ENCODE data around the gene TENT4A. TPM values are rescaled to one million over a fixed set of nuclear protein-coding genes. Genes with fewer than 3 reads are reported as not detected.
"Not testable (repeated sequence)": the region's sequence is repeated elsewhere in the genome, so short reads cannot be mapped to it uniquely, and the experiment has no call there.

The TENT4A gene
- total RNA-seq, 2 experiments from 2014 or later, result 37.4 to 55.3 TPM

GRCh38 chr5:6772886-6773285 lies 59.7 kb downstream of the TENT4A start:
- no peak overlapping the region for H3K4me3 Mint-ChIP-seq
- peaks cover 7% of the 10 kb centered on the region for H3K4me1 Mint-ChIP-seq
- CTCF ChIA-PET, result no interaction called here
- H3K27ac Mint-ChIP-seq, result no peak overlapping the region
- DNase-seq (no peak), ATAC-seq (no peak)
- peaks cover 23% of the 10 kb centered on the region for H3K27me3 Mint-ChIP-seq
- H3K36me3 Mint-ChIP-seq, result no peaks in the 10 kb centered on the region
- H3K9me3 Mint-ChIP-seq (ENCODE audit: low read depth), result no peaks in the 10 kb centered on the region

GRCh38 chr5:6773342-6774035 lies 60.3 kb downstream of the TENT4A start:
- no peaks in the 10 kb centered on the region for H3K36me3 Mint-ChIP-seq
- peaks cover 23% of the 10 kb centered on the region for H3K27me3 Mint-ChIP-seq
- H3K27ac Mint-ChIP-seq, result no peak overlapping the region
- H3K4me1 Mint-ChIP-seq, result peaks cover 7% of the 10 kb centered on the region
- no peaks in the 10 kb centered on the region for H3K9me3 Mint-ChIP-seq (ENCODE audit: low read depth)
- no peak overlapping the region for H3K4me3 Mint-ChIP-seq
- ATAC-seq, result no peak
- CTCF ChIA-PET, result no interaction called here
- no peak for DNase-seq

GRCh38 chr5:6774207-6774606 lies 61.0 kb downstream of the TENT4A start:
- not testable (repeated sequence) for H3K9me3 Mint-ChIP-seq (ENCODE audit: low read depth); H3K4me3 Mint-ChIP-seq; H3K36me3 Mint-ChIP-seq; H3K4me1 Mint-ChIP-seq; H3K27ac Mint-ChIP-seq; DNase-seq; ATAC-seq
- CTCF ChIA-PET, result interaction anchor here (0.8 to 1.2 kb wide), 2 partner anchors 8 to 10 kb away, joined by 3 read pairs; no protein-coding TSS in a partner anchor
- peaks cover 23% of the 10 kb centered on the region for H3K27me3 Mint-ChIP-seq

- ATAC-seq, result no peak
- Mint-ChIP-seq H3K4me3 (no peak overlapping the region), H3K27me3 (peaks cover 23% of the 10 kb centered on the region), H3K27ac (no peak overlapping the region), H3K4me1 (peaks cover 7% of the 10 kb centered on the region), H3K36me3 (no peaks in the 10 kb centered on the region), H3K9me3 (ENCODE audit: low read depth) (no peaks in the 10 kb centered on the region)
- CTCF ChIA-PET, result interaction anchor here (0.8 to 1.2 kb wide), 3 partner anchors 9 to 10 kb away, joined by 3 to 4 read pairs (median 3); no protein-coding TSS in a partner anchor
- no peak for DNase-seq
These were observed 61.5 kb downstream of the TENT4A start for GRCh38 chr5:6774721-6775204.

GRCh38 chr5:6775571-6775970 lies 62.3 kb downstream of the TENT4A start:
- H3K27me3 Mint-ChIP-seq, result peaks cover 23% of the 10 kb centered on the region
- H3K4me3 Mint-ChIP-seq, result no peak overlapping the region
- no peaks in the 10 kb centered on the region for H3K9me3 Mint-ChIP-seq (ENCODE audit: low read depth)
- CTCF ChIA-PET, result interaction anchor here (1.1 to 1.2 kb wide), 2 partner anchors 8 to 10 kb away, joined by 3 to 4 read pairs; no protein-coding TSS in a partner anchor
- ATAC-seq (no peak), DNase-seq (no peak)
- H3K36me3 Mint-ChIP-seq, result no peaks in the 10 kb centered on the region
- H3K4me1 Mint-ChIP-seq, result peaks cover 7% of the 10 kb centered on the region
- H3K27ac Mint-ChIP-seq, result no peak overlapping the region

DNA sequence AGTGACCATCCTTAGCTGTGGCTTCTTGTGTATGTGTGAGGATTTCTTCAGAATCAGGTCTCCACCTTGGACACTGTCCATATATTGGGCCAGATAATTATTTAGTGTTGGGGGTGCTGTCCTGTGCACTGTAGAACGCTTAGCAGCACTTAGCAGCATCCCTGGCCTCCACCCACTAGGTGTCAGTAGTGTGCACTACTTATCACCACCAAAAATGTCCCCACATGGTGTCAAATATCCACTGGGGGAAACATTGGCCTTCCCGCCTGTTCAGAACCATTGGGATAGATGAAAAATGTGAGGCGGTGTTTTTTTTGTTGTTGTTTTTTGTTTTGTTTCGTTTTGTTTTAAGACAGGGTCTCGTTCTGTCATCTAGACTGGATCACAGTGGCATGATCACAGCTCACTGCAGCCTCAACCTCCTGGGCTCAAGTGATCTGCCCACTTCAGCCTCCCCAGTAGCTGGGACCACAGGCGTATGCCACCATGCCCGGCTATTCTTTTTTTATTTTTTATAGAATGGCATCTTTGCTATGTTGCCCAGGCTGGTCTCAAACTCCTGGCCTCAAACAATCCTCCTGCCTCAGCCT lies 67.7 kb downstream of the TENT4A start:
- H3K27ac Mint-ChIP-seq, result no peak overlapping the region
- DNase-seq, result peak; percentile 52
- H3K4me1 Mint-ChIP-seq, result peaks cover 17% of the 10 kb centered on the region

DNA sequence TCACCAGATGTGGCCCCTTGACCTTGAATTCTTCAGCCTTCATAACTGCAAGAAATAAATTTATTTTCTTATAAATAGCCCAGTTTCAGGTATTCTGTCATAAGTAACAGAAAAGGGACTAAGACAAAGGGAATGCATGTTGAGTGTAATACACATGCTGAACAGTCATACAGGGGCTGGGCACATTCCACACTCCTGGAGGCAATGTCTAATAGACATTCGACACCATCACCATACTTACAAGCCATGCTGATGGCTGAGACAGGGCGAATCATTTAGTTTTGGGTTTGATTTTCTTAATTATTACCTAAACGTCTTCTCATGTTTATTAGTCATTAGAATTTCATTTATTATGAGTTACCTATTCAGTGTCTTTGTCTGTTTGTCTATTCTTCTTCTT lies 68.5 kb downstream of the TENT4A start:
- Mint-ChIP-seq H3K4me3 (no peak overlapping the region), H3K27me3 (peaks cover 10% of the 10 kb centered on the region), H3K4me1 (peaks cover 25% of the 10 kb centered on the region), H3K9me3 (ENCODE audit: low read depth) (no peaks in the 10 kb centered on the region), H3K27ac (no peak overlapping the region), H3K36me3 (no peaks in the 10 kb centered on the region)
- ATAC-seq, result no peak
- CTCF ChIA-PET, result no interaction called here
- DNase-seq, result no peak

More for the DNA sequence above, 67.7 kb downstream of the TENT4A start:
- no peak overlapping the region for H3K4me3 Mint-ChIP-seq
- CTCF ChIA-PET, result interaction anchor here (1.5 kb wide), 1 partner anchor 15 kb away, joined by 5 read pairs; no protein-coding TSS in a partner anchor
- ATAC-seq, result peak; percentile 42
- no peaks in the 10 kb centered on the region for H3K9me3 Mint-ChIP-seq (ENCODE audit: low read depth)
- H3K36me3 Mint-ChIP-seq, result no peaks in the 10 kb centered on the region
- H3K27me3 Mint-ChIP-seq, result peaks cover 18% of the 10 kb centered on the region

DNA sequence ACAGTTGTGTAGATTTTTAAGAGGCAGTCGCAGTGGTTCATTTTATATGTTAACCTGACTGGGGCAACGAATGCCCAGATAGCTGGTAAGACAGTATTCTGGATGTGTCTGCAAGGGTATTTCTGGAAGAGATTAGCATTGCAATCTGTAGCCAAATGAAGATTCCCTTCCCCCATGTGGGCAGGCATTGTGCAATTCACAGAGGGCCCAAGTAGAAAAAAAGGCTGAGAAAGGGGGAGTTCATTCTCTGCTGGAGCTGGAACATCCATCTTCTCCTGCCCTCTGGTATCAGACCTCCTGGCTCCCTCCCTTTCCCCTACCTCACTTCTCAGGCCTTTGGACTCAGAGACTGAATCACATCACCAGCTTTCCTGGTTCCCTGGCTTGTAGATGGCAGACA lies 70.6 kb downstream of the TENT4A start:
- Mint-ChIP-seq H3K4me1 (peaks cover 28% of the 10 kb centered on the region), H3K27ac (peak overlapping the region; percentile 39), H3K9me3 (ENCODE audit: low read depth) (no peaks in the 10 kb centered on the region), H3K4me3 (no peak overlapping the region), H3K27me3 (peaks cover 10% of the 10 kb centered on the region), H3K36me3 (no peaks in the 10 kb centered on the region)
- DNase-seq, result peak; percentile 14
- no peak for ATAC-seq
- CTCF ChIA-PET, result interaction anchor here (1.3 to 1.7 kb wide), 2 partner anchors 9 to 10 kb away, joined by 3 read pairs; no protein-coding TSS in a partner anchor

- Mint-ChIP-seq H3K9me3 (ENCODE audit: low read depth) (no peaks in the 10 kb centered on the region), H3K4me1 (peaks cover 28% of the 10 kb centered on the region)
- CTCF ChIA-PET, result interaction anchor here (0.7 to 1.7 kb wide), 3 partner anchors 9 to 18 kb away, joined by 3 read pairs; no protein-coding TSS in a partner anchor
These were observed 71.2 kb downstream of the TENT4A start for GRCh38 chr5:6784481-6784880.

GRCh38 chr5:6785161-6785860 lies 72.1 kb downstream of the TENT4A start:
- CTCF ChIA-PET, result interaction anchor here (0.7 kb wide), 1 partner anchor 19 kb away, joined by 3 read pairs; no protein-coding TSS in a partner anchor
- no peak overlapping the region for H3K27ac Mint-ChIP-seq
- ATAC-seq (no peak), DNase-seq (no peak)
- peaks cover 28% of the 10 kb centered on the region for H3K4me1 Mint-ChIP-seq
- H3K27me3 Mint-ChIP-seq, result peaks cover 16% of the 10 kb centered on the region
- H3K9me3 Mint-ChIP-seq (ENCODE audit: low read depth), result no peaks in the 10 kb centered on the region
- H3K36me3 Mint-ChIP-seq, result no peaks in the 10 kb centered on the region
- peak overlapping the region; percentile 0 for H3K4me3 Mint-ChIP-seq

More at GRCh38 chr5:6784481-6784880, 71.2 kb downstream of the TENT4A start:
- DNase-seq (no peak), ATAC-seq (no peak)
- Mint-ChIP-seq H3K27ac (no peak overlapping the region), H3K4me3 (no peak overlapping the region), H3K27me3 (peaks cover 12% of the 10 kb centered on the region), H3K36me3 (no peaks in the 10 kb centered on the region)

DNA sequence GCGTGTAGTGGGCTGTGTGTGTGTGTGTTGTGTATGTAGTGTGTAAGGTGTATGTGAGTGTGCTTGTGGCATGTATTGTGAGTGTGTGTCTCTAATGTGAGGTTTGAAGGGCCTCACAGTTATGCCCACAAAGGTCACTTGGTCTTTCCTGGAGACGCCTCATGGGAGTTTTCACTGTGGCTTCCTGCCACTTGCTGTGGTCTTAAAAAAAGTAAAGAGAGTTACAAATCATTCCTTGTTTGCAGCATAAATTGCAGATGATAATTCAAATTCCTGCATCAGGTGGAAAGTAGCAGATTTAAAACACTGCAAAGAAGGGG lies 72.6 kb downstream of the TENT4A start:
- peaks cover 21% of the 10 kb centered on the region for H3K27me3 Mint-ChIP-seq
- peak; percentile 55 for ATAC-seq

GRCh38 chr5:6786786-6787495 lies 73.7 kb downstream of the TENT4A start:
- ATAC-seq, result no peak
- no peak for DNase-seq
- Mint-ChIP-seq H3K4me3 (no peak overlapping the region), H3K4me1 (peaks cover 28% of the 10 kb centered on the region), H3K27ac (no peak overlapping the region), H3K36me3 (no peaks in the 10 kb centered on the region), H3K27me3 (peaks cover 31% of the 10 kb centered on the region), H3K9me3 (ENCODE audit: low read depth) (no peaks in the 10 kb centered on the region)
- CTCF ChIA-PET, result interaction anchor here (1.2 to 1.5 kb wide), 2 partner anchors 8 to 33 kb away, joined by 5 to 7 read pairs; no protein-coding TSS in a partner anchor

More for the DNA sequence above, 72.6 kb downstream of the TENT4A start:
- Mint-ChIP-seq H3K9me3 (ENCODE audit: low read depth) (no peaks in the 10 kb centered on the region), H3K27ac (no peak overlapping the region), H3K4me3 (peak overlapping the region; percentile 0), H3K4me1 (peaks cover 28% of the 10 kb centered on the region), H3K36me3 (no peaks in the 10 kb centered on the region)
- CTCF ChIA-PET, result no interaction called here
- DNase-seq, result no peak

- DNase-seq (no peak), ATAC-seq (no peak)
- H3K4me3 Mint-ChIP-seq, result no peak overlapping the region
- H3K36me3 Mint-ChIP-seq, result no peaks in the 10 kb centered on the region
- peaks cover 29% of the 10 kb centered on the region for H3K4me1 Mint-ChIP-seq
- no peak overlapping the region for H3K27ac Mint-ChIP-seq
- H3K9me3 Mint-ChIP-seq (ENCODE audit: low read depth), result no peaks in the 10 kb centered on the region
- H3K27me3 Mint-ChIP-seq, result peaks cover 38% of the 10 kb centered on the region
- CTCF ChIA-PET, result interaction anchor here (1.2 to 1.5 kb wide), 2 partner anchors 9 to 32 kb away, joined by 5 to 7 read pairs; no protein-coding TSS in a partner anchor
These were observed 74.7 kb downstream of the TENT4A start for GRCh38 chr5:6787941-6788340.
